GM12891 (cell line): ENCODE data around the gene PSMC3IP. TPM values are rescaled to one million over a fixed set of nuclear protein-coding genes. Genes with fewer than 3 reads are reported as not detected.
"Not testable (repeated sequence)": the region's sequence is repeated elsewhere in the genome, so short reads cannot be mapped to it uniquely, and the experiment has no call there.

Experiments
- DNase-seq: peaks from one replicate; pipeline ENCODE4 v3.0.0; 2011; ENCODE audit warnings: low spot score; ENCODE audit not compliant: insufficient read length
- FAIRE-seq: peaks from 2 replicates; lab custom pipeline; 2011; peaks lifted over from hg19 to GRCh38; lab: Jason Lieb, UNC
- PAX5 ChIP-seq: IDR thresholded peaks from 2 replicates; pipeline ENCODE4 v1.6.1; 2011; ENCODE audit warnings: low read length, moderate library complexity, mild to moderate bottlenecking; ENCODE audit not compliant: insufficient read depth, severe bottlenecking
- POLR2A ChIP-seq: IDR thresholded peaks from 2 replicates; pipeline ENCODE4 v1.6.1; 2011; ENCODE audit warnings: low read depth, low read length, control low read depth
- POLR2AphosphoS5 ChIP-seq: IDR thresholded peaks from 2 replicates; pipeline ENCODE4 v1.6.1; 2011; ENCODE audit warnings: low read depth, low read length, control low read depth
- POU2F2 ChIP-seq: IDR thresholded peaks from 2 replicates; pipeline ENCODE4 v1.6.1; 2011; ENCODE audit warnings: low read depth, mild to moderate bottlenecking, control low read depth, low read length, moderate library complexity
- SPI1 ChIP-seq: IDR thresholded peaks from 2 replicates; pipeline ENCODE4 v1.6.1; 2011; ENCODE audit warnings: low read depth, low read length, control low read depth
- TAF1 ChIP-seq: IDR thresholded peaks from 2 replicates; pipeline ENCODE4 v1.6.1; 2011; ENCODE audit warnings: low read depth, low read length, control low read depth
- polyA plus RNA-seq: library from polyadenylated mRNA; unstranded; fragments of >200 nt; gene quantifications from one replicate; pipeline ENCODE4 v1.2.1, GENCODE V29; 2012; ENCODE audit warnings: low read depth, missing spikeins, inconsistent platforms; ENCODE audit not compliant: missing spikeins

Gene PSMC3IP, protein sequence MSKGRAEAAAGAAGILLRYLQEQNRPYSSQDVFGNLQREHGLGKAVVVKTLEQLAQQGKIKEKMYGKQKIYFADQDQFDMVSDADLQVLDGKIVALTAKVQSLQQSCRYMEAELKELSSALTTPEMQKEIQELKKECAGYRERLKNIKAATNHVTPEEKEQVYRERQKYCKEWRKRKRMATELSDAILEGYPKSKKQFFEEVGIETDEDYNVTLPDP
- polyA plus RNA-seq: 15.2 TPM

GRCh38 chr17:42577532-42578281 lies at the start of gene PSMC3IP:
PSMC3IP (minus strand) TSS chr17:42577729; CDS start chr17:42577686, 43 bp downstream.
- peak; percentile 94 for FAIRE-seq
- DNase-seq: peak; percentile 94
- TF ChIP-seq POU2F2 (peak; percentile 76; the same call in 1 of the 2 replicates), SPI1 (no peak), POLR2AphosphoS5 (peak; percentile 92), POLR2A (peak; percentile 93), TAF1 (peak; percentile 92)

DNA sequence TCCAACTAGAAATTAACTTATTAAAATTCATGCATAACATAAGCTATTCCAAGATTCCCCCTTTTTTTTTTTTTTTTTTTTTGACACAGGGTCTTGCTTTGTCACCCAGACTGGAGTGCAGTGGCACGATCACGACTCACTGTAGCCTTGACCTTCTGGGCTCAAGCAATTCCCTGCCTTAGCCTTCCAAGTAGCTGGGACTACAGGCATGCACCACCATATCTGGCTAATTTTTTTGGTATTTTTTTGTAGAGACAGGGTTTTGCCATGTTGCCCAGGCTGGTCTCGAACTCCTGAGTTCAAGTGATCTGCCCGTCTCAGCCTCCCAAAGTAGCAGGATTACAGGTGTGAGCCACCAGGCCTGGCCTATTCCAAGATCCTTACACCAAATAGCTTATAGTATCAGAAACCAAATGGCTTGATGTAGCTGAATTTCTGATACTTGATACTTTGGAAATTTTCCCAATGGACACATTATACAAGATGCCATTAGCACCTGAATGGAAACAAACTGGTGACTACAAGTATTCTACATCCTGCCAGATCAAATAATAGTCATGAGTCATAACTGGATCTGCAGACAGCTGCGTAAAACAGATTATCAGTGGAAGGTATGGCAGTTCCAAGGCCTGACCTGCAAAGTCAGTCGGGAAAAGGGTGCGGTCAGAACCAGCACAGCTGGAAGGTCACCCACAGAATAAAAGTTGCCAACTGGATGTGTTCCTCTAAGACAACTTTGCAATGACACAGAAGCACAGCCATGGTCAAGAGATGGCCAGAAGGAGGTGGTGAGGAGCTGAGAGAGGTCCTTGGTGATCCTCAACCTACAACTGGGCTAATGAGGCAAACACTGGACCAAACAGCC lies 46.4 kb upstream of the PSMC3IP start:
- DNase-seq: no peak
- no peak for TF ChIP-seq SPI1
- TF ChIP-seq POLR2AphosphoS5: no peak
- no peak for TF ChIP-seq PAX5
- TF ChIP-seq POU2F2: no peak
- no peak for TF ChIP-seq TAF1
- TF ChIP-seq POLR2A: no peak
- FAIRE-seq: no peak

GRCh38 chr17:42623271-42623670 lies 45.7 kb upstream of the PSMC3IP start:
- FAIRE-seq: no peak
- TF ChIP-seq POLR2AphosphoS5 (no peak), POU2F2 (no peak), TAF1 (no peak), POLR2A (no peak), SPI1 (no peak), PAX5 (no peak)
- DNase-seq: no peak

DNA sequence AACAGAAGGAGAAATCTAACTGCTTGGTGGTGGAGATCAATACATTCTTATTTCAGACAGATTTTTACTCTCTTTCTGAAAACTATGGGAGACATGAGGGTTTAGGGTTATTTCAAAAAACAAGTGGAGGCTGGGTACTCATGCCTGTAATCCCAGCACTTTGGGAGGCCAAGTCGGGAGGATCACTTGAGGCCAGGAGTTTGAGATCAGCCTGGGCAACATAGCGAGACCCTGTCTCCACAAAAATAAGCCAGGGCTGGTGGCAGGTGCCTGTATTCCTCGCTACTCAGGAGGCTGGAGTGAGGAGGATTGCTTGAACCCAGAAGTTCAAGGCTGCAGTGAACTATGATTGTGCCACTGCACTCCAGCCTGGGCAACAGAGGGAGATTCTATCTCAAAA lies 44.5 kb upstream of the PSMC3IP start:
- not testable (repeated sequence) for FAIRE-seq, DNase-seq

- peak; percentile 95 for FAIRE-seq
- DNase-seq: peak; percentile 50
- no peak for TF ChIP-seq POLR2AphosphoS5
- TF ChIP-seq PAX5: no peak
- TF ChIP-seq TAF1: no peak
- TF ChIP-seq POU2F2: peak; percentile 61; the same call in 1 of the 2 replicates
- no peak for TF ChIP-seq SPI1
Observed at GRCh38 chr17:42618442-42619150, 41.1 kb upstream of the PSMC3IP start.

DNA sequence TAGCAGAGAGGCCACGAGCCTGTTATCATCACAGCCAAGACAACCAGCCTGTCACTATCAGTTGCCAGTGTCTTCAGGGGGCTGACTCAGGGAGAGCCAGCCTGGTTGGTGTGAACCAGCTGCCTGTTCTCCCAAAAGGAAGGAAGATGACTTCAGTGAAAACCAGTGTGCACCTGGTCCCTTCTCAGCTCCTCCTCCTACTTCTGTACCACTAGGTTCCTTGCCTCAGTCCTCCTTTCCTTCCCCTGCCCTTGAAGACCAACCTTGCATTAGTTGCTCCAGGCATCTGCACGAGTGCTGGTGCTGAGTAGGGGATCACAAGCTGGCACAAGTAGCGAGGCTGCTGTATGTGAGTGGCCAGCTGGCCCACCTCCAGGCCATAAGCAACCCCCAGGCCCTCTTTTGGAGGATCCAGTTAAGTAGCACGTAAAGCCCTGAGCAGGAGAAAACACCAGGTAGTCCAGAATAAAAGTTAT lies 40.5 kb upstream of the PSMC3IP start:
- DNase-seq (no peak), FAIRE-seq (no peak)
- TF ChIP-seq POLR2AphosphoS5 (no peak), SPI1 (no peak), TAF1 (no peak), PAX5 (no peak), POLR2A (no peak), POU2F2 (no peak)

DNA sequence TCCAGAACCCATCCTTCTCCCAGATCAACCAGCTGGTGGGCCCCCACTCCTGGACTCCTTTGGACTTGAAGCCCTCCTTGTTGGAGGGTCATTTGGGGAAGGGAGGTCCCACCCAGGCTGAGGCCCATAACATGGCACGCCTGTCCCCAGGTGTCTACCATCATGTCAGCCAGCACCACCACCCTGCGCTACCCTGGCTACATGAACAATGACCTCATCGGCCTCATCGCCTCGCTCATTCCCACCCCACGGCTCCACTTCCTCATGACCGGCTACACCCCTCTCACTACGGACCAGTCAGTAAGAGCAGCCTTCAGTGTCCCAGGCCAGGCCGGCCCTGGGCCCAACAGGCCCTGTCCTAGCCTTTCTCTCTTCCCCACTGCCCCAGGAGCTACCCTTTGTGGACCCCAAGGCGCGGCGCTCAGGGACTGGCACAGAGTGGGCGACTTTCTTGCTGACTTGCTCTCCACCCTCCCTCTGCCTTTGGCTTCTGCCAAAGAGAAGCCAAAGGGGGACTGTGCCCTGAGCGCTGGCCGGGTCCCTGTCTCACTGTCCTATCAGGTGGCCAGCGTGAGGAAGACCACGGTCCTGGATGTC lies 36.3 kb upstream of the PSMC3IP start:
- FAIRE-seq: no peak
- TF ChIP-seq TAF1: no peak
- TF ChIP-seq POLR2A: no peak
- TF ChIP-seq PAX5: no peak
- no peak for TF ChIP-seq SPI1
- TF ChIP-seq POLR2AphosphoS5: no peak
- no peak for DNase-seq

DNA sequence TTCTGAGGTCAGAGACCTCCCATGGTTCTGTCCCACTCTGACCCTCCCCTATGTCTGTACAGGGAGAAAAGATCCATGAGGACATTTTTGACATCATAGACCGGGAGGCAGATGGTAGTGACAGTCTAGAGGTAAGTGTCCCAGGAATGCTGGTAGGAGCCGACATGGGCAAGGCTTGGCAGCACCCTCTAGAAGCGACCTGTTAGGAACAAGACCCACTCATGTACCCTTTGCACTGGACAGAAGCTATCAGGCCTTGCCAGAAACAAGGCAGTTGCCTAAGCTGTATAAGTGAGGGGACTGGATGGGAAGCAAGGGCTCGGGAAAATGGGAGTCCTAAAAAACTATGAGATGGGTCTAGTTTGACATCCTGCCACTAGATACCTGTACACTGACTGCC lies 34.5 kb upstream of the PSMC3IP start:
- FAIRE-seq: peak; percentile 28
- DNase-seq: no peak
- TF ChIP-seq SPI1: no peak

GRCh38 chr17:42609814-42610801 lies 32.6 kb upstream of the PSMC3IP start:
- FAIRE-seq: peak; percentile 91
- DNase-seq: not testable (repeated sequence)
